Stimulated activated CD4-positive, alpha-beta T cell treated with anti-CD3 and anti-CD28 coated beads, Interleukin-4, amount 100 ng/mL, for 4 hours (primary cell): Measurements from ENCODE around the gene TMEM170B.
"Not testable (repeated sequence)": the region's sequence is repeated elsewhere in the genome, so short reads cannot be mapped to it uniquely, and the experiment has no call there.

ENCODE experiments used
- DNase-seq, 2 experiments: peaks; one replicate each; pipeline ENCODE4 v3.0.0-alpha.2; 2020

The TMEM170B gene

DNA sequence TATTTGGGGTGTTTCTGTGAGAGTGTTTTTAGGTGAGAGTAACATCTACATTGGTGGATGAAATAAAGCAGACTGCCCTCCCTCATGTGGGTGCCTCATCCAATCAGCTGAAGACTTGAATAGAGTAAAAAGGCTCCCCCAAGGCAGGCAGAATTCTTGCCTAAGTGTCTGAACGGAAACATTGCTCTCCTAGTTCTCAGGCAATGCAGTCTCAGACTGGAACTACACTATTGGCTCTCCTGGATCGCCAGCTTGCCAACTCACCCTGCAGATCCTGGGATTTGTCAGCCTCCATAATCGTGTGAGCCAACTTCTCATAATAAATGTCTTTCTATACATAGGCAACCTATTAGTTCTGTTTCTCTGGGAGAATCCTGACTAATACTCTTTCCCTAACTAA lies 5.5 kb upstream of the TMEM170B start:
- no peak for DNase-seq

DNA sequence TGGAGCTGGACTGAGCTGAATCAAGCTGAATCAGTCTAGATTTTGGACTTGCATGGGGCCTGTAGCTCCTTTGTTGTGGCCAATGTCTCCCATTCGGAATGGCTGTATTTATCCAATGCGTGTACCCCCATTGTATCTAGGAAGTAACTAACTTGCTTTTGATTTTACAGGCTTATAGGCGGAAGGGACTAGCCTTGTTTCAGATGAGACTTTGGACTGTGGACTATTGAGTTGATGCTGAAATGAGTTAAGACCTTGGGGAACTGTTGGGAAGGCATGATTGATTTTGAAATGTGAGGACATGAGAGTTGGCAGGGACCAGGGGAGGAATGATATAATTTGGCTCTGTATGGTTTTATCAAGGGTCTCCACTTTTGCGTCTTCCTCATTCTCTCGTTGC lies 3.0 kb upstream of the TMEM170B start:
- no peak for DNase-seq

DNA sequence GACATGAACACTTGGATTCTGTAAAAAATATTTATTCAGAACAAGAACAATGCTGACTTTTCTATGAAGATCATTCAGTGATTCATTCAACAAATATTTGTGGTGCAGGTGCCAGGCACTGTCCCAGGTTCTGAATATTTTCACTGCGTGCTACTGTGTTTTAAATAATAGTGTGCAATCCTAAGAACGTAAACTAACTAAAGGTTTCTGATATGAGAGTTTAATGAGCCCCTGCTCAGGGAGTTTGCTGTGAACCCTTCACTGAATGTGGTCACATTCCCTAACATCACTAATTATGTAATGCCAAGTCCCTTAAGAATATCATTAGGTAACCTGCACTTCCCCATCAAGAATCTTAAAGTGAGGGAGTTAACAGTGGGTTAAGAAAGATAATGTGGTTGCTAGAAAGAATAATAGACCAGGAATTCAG lies 1.7 kb upstream of the TMEM170B start:
- no peak for DNase-seq

DNA sequence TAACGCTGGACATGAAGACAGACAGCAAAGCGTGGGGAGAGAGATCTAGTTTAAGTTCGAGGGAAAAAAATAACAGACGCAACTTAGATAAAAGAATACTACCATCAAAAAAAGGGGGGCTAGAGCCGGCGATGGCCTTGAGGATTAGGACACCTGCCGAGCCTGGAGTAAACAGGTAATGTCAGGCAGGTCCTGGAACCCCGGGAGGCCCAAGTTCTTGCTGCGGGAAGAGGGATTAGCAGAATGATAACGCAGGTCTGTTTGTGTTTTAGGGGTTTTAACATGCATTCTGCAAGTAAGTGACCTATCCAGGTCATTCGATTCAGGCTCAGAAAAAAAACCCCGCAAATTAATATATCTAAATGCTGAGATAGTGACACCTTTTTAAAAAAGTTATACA lies 754 bp upstream of the TMEM170B start:
- DNase-seq: no peak

DNA sequence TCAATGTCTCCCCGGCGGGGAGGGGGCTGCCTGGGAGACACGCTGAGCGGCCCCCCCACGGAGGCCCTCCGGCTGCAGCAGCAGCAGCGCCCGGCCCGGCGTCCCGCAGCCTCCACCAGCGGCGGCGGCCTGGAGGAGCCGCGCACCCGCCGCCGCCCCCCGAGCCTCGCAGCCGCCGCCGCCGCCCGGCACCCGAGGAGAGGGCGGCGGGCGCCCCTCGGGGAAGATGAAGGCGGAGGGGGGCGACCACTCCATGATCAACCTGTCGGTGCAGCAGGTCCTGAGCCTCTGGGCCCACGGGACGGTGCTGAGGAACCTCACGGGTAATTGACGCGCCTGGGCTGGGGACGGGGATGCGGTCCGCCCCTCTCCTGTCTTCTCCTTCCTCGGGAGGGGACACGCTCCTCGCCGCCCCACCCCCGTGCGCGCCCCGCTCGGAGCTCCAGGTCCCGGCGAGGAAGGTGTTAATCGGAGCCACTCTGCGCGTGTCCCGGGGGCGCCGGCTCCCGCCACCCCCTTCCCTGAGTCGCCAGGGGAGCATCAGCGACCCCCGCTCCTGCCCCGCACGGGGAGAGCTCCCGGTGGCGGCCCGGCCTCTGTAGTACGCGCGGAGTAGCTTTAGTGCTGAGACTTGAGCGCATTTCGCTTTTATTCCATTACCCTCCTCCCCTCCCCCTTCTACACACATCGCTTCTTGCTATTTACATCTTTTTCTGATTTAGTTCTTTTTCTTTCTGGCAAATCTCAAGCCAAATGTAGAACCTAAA lies 686 bp downstream of the TMEM170B start:
- peak; percentile 16 to 35 for DNase-seq

DNA sequence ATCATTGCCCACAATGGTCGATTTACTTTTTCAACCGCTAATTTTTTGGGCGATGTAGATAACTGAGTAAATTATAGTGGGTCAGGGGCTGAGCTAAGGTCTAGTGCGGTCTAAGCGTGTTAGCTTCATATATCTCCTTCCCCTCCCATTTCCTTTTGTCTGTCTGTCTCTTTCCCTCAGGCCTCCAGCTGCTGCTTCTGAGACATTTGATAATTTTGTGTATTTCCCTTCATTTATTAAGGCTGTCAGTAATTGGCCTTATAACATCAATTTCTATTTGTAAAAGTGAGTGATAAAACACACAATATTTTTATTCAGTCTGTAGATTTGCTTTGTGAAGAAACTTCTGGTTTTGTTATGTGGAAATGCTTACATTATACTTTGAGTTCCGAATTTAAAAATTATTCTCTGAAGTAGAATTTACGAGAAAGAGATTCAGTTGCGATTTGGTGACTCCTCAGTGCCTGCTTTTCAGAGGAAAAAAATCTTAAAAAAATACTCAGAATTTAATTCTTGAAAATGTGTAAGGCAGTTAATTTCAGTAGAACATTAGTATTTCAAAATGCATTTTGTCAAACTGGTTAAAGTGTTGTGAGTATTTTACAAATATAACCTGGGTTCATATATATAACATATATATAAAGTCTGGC lies 1.4 kb downstream of the TMEM170B start:
- DNase-seq: no peak

DNA sequence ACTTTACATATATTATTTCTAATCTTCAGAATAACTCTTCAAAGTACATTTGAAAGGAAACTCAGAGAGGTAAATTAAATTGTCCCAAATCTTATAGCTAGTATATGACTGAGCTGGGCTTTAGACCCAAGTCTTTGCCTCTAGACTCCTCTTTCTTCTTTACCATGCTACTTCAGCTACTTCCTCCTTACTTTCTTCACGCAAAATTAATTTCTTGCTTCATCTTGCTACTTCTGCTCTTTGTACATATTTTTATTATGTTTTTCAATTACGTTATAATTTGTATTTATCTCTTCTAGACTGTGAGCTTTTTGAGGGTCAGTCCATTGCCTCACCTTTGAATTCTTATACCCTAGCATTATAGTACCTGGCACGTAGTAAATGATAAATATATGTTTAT lies 5.3 kb downstream of the TMEM170B start:
- no peak for DNase-seq

DNA sequence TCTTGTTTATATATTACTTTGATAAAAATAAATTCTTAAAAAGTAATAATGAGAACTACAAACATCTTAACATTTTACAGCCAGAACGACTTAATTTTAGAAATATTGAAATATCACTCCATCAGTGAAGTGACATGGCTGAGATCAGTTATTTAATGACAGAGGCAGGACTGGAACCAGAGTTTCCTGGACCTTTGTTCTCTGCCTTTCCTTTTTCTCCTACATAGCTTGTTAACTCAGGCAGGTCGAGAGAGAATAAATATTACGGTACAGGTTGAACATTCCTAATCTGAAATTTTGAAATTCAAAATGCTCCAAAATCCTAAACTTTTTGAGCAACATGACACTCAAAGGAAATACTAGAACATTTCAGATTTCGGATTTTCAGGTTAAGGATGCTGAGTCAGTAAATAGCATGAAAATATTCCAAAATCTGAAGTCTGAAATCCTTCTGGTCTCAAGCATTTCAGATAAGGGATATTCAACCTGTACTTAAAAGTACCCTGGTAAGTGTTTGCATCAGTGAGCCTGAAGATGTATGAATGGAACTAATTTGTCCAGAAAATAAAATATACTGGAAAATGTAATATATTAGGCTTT lies 6.5 kb downstream of the TMEM170B start:
- DNase-seq: no peak

DNA sequence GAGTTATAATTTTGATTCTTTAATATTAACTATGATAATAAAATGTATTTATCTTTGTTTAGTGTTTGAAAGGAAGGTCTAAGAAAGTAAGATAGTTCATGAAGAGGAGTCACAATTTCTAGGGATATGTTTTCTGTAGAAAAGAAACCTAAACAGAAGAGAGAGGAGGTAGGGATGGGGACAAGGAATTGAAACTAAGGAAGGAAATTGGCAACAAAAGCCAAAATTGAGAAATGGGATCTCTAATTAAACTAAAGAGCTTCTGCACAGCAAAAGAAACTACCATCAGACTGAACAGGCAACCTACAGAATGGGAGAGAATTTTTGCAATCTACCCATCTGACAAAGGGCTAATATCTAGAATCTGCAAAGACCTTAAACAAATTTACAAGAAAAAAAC lies 10.3 kb downstream of the TMEM170B start:
- DNase-seq: not testable (repeated sequence)

DNA sequence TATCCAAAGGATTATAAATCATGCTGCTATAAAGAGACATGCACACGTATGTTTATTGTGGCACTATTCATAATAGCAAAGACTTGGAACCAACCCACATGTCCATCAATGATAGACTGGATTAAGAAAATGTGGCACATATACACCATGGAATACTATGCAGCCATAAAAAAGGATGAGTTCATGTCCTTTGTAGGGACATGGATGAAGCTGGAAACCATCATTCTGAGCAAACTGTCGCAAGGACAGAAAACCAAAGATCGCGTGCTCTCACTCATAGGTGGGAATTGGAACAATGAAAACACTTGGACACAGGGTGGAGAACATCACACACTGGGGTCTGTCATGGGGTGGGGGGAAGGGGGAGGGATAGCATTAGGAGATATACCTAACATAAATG lies 11.0 kb downstream of the TMEM170B start:
- not testable (repeated sequence) for DNase-seq

DNA sequence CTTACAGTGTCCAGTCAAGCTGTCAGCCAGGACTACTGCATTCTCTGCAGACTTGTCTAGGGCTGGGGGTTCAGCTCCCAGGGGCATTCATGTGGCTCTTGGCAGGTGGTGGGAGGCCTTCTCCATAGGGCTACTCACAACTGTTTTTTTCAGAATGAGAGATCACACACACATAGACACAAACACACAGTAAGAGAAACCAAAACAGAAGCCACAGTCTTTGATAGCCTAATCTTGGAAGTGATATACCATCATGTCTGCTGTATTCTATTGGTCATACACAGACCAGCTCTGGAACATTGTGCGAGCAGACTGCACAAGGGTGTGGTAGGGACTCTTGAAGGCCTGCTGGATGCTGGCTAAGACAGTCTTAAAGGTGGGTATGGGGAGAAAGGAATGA lies 13.5 kb downstream of the TMEM170B start:
- no peak for DNase-seq

DNA sequence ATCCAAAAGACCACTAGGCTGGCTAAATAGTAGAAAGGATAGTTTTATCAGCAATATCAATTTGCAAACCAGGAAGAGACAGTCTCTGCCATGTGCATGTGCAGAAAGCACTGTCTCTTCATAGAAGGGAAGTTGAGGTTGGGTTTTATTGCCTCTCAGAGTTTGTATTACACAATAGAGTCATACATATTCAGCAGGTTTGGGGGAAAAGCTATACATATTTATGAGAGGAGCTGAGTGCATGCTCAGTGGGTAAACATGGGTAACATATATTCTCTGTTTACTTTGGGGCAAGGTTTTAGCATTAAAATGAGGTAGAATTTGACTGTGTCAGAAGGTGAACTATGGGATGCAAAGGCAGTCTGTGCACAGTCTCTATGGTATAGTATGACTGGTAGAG lies 14.9 kb downstream of the TMEM170B start:
- no peak for DNase-seq

DNA sequence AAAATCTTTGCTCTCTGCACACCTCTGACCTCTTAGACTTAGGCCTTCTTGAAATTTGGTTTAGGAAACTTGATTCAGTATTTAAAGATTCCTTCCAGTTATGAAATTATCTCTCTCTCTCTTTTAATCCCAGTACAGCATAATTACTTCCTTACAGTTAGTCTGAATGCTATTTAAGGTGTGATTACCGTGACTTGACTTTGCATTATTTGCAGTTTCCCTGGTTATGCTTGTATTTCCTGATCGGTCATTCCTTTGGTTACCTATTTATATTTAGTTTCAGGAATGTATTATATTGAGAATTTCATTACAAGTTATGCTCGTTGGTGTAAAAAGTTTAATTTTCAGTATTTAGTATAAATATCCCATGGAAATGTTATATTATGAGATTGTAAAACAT lies 16.3 kb downstream of the TMEM170B start:
- no peak for DNase-seq

DNA sequence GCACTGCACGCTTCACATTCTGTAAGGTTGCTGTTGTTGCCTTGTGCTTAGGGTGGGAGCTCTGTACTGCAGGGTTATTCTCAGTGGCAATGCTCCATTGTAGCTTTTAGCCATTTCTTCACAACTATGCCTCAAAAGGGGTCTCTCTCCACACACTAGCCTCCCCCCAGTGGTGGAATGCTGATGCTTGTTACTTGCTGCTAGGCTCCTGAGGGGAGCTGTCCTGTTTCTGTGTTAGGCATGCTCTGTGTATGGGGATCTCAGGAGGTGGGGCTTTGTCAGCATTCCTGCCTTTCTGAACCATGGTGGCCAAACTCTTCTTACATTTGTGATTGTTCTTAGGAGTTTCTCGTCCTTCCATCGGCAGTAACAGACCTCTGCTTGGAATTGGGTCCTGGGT lies 18.8 kb downstream of the TMEM170B start:
- no peak for DNase-seq

DNA sequence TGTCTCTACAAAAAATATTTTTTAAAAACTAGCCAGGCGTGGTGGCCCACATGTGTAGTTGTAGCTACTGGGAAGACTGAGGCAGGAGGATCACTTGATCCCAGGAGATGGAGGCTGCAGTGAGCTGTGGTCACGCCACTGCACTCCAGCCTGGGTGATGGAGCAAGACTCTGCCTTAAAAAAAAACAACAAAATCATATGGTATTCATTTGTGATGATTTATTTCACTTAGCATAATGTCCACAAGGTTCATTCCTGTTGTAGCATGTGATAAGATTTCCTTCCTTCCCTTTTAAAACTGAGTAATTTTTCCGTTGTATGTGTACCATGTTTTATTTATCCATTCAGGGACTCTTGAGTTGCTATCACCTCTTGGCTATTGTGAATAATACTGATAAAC lies 26.2 kb downstream of the TMEM170B start:
- DNase-seq: no peak

DNA sequence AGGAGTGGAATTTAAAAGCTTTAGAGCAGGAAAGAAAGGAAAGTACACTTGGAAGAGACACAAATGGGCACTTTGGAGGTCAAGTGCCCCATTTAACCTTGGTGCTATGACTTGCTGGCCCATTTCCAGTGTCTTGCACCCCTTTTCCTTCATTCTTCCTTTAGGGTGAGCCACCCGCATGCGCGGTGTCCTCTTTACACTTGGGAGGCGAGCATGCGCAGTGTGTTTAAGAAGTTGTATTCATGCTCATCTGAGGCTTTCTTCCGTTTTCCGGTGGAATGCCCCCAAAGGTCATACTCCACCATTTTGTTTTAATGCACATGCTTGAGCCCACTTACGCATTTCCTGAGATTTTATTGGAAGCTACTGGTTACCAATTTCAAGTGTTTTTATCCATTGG lies 29.1 kb downstream of the TMEM170B start:
- no peak for DNase-seq

DNA sequence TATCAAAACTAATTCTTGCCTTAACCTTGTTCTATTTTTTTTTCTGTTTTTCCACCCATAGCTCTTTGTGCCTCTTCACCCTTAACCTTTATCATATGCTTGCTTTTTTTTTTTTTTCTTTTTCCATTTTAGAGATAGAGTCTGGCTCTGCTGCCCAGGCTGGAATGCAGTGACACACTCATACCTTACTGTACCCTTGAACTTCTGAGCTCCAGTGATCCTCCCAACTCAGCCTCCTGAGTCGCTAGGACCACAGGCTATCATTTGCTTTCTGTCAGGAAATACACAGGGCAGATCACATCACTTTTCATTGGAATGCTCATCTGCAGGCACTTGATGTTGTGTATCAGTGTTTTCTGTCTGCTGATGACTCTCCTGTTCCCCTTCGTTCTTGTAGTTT lies 33.5 kb downstream of the TMEM170B start:
- DNase-seq: no peak

DNA sequence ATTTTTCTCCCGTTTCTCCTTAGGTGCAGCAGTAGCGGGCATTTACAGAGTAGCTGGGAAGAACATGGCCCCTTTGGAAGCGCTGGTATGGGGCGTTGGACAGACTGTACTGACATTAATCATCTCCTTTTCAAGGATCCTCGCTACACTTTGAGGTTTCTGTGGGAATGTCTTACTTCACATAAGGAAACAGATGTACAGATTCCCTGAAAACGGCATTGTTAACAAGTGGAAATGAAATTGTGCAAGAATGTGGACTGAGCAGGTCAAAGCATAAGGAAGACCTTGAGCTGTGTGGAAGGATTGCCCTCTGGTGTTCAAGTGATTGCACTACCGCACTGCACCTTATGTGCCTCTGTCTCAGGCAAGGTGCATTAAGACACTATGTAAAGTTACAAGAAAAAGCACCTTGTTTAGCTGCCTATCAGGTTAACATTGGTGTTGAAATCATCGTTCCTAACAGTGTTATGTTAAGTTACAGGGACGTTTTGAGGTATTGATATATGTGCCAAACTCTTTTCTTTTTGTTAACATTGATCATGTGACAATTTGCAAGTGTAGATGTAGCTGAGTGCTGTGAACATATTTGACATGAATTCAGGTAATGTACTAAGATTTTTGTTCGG lies 38.0 kb downstream of the TMEM170B start:
- peak; percentile 29 to 32 for DNase-seq

DNA sequence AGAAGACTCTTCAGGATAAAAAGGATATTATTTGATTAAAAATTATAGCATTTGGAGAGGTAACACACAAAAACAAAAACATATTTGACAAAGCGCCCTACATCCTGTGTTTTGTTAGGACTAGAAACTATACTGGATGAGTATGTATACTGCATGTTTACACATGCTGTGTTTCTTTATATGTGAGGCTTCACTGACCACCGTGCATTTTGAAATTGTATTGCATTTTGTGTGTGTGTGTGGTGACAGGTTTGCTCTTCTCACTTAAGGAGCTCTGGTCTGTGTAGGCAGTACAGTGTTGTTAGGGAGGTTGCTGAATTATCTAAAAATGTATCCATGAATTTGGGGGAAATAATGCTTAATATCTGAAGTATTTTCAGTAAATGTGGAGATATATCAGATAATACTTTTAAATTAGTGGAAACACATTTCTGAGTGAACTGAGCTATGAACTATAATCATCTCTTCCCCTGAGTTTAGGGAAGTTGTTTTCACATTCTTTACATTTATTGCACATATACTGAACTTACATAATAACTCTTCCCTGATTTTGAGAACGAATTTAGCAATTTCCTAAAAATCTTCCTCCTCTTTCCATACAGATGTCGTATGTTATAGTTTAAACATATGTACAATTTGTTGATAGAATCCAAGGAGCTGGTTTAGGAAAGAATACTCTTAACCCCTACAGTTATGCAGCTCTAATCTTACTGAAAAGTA lies 43.3 kb downstream of the TMEM170B start:
- DNase-seq: no peak

DNA sequence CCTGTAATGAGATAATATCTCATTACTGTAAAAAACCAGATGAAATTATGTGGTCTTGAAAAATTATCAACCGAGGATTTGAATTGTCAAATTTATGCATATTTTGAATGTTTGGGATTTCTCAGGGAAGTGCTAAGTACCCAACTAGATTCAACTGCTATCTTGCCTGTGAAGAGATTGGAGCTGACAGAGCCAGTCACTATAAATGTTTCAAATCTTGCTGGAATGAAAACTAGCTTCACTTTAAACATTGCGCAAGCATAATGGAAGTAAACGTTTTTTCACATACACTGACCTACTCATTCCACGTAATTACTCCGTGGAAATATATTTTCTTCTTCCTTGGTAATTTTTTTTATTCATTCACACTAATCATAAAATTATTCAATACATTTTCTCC lies 46.7 kb downstream of the TMEM170B start:
- no peak for DNase-seq

DNA sequence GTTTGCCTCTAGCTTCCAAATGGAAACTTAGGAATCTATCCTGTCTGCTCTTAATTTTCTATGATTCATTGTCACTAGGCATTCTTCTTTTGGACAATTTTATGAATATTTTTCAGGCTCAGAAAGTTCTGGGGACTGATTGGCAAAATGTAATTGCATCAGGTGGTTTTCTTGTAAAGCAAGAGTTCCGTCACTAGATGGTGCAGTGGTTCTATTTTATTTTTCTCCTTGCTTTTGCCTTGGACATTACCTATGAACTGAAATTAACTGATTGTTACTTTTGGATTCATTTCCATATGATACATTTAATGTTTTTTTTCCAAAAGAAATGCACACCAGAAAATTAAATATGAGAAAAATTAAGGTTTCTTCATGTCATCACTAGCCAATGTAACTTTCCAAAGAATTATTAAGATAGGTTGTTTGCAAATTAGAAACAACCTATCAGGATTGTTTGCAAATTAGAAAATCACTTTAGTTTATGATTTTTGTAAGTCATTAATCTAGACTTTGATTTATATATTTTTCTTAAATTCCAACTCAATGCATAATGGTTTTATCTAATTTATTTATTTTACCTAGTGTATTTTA lies 48.0 kb downstream of the TMEM170B start:
- DNase-seq: no peak

DNA sequence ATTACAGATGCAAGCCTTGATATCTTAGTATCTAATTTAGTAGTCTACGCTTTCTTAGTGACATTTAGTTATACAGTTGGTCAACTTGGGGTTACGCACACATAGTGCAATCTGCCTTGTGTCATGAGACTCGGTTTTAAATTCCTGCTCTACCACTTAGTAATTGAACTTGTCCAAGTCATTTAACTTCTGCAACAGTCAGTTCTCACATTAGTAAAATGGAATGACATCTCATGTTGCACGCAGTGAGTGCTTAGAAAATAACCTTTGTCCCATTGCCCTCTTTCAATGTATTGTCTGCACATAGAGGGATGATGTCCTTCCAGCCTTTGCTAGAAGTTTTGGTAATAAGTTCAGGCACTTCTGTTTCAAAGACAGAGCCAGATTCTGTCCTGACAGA lies 48.6 kb downstream of the TMEM170B start:
- no peak for DNase-seq

DNA sequence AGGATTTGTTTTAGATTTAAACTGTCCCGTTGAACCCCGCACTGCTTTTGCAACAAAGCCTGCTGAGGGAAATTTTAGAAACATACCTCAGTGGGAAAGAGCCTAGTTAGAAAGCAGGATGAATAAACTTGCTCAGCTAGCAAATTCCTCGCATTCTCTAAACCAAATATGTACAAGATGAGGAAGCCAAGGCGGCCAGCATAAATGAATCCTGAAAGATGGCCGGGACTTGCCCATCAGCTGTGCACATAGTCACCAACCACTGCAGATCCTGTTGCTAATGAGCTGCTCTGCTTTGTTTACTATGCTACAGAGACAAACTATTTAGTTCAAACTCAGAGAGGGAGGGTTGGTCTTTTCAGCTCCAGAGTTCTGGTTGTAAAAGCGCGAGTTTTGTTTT lies 49.0 kb downstream of the TMEM170B start:
- no peak for DNase-seq
